ENCODE data around the gene ZNF831. TPM values are rescaled to one million over a fixed set of nuclear protein-coding genes. Genes with fewer than 3 reads are reported as not detected.

ZNF831 gene
- total RNA-seq, 2 experiments from 2014 or later: 10.9 to 11.9 TPM

DNA sequence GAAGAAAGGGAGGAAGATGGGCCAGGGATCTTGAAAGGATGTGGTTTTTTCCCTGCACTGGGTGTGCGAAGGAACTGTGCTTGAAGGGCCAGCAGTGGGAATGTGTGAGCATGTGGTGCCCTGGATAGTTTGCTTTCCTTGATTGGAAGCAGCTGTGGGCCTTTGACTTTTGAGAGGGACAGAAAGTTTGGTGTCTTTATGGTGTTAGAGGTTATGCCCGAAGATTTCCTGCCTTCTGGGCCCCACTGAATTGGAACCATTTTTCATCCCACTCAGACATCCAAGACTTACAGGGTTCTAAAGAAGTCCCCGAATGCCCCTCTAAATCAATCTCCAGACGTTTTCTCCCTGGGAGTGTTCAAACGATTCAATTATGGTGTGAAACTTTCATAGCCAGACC is 113.3 kb downstream of the ZNF831 start:
- H3K4me3 Mint-ChIP-seq: no peak overlapping the region
- intact Hi-C loops (cut with micrococcal nuclease): no loop called here
- TF ChIP-seq, protein P1, sequence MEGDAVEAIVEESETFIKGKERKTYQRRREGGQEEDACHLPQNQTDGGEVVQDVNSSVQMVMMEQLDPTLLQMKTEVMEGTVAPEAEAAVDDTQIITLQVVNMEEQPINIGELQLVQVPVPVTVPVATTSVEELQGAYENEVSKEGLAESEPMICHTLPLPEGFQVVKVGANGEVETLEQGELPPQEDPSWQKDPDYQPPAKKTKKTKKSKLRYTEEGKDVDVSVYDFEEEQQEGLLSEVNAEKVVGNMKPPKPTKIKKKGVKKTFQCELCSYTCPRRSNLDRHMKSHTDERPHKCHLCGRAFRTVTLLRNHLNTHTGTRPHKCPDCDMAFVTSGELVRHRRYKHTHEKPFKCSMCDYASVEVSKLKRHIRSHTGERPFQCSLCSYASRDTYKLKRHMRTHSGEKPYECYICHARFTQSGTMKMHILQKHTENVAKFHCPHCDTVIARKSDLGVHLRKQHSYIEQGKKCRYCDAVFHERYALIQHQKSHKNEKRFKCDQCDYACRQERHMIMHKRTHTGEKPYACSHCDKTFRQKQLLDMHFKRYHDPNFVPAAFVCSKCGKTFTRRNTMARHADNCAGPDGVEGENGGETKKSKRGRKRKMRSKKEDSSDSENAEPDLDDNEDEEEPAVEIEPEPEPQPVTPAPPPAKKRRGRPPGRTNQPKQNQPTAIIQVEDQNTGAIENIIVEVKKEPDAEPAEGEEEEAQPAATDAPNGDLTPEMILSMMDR (IDR thresholded peaks at IDR 0.05): no peak
- ChIA-PET POLR2A (no interaction called here), CTCF (no interaction called here)
- H3K27ac Mint-ChIP-seq: no peak overlapping the region
- ATAC-seq (no peak), DNase-seq (no peak)
- H3K27me3 Mint-ChIP-seq: no peaks in the 10 kb centered on the region
- H3K36me3 Mint-ChIP-seq (ENCODE audit: low read depth): no peaks in the 10 kb centered on the region
- no peaks in the 10 kb centered on the region for H3K9me3 Mint-ChIP-seq
- peaks cover 17% of the 10 kb centered on the region for H3K4me1 Mint-ChIP-seq (ENCODE audit: low read depth)

GRCh38 chr20:59284470-59284869 is 120.8 kb downstream of the ZNF831 start:
- Mint-ChIP-seq H3K27me3 (no peaks in the 10 kb centered on the region), H3K9me3 (no peaks in the 10 kb centered on the region), H3K4me1 (ENCODE audit: low read depth) (no peaks in the 10 kb centered on the region), H3K4me3 (no peak overlapping the region), H3K27ac (no peak overlapping the region), H3K36me3 (ENCODE audit: low read depth) (no peaks in the 10 kb centered on the region)
- POLR2A ChIA-PET: no interaction called here
- intact Hi-C loops (cut with micrococcal nuclease): no loop called here
- no peak for DNase-seq
- TF ChIP-seq, protein P1 (IDR thresholded peaks at IDR 0.05): no peak
- ATAC-seq: no peak
- CTCF ChIA-PET: no interaction called here

- H3K27ac Mint-ChIP-seq: no peak overlapping the region
- no peaks in the 10 kb centered on the region for H3K27me3 Mint-ChIP-seq
- H3K4me3 Mint-ChIP-seq: no peak overlapping the region
- no peaks in the 10 kb centered on the region for H3K36me3 Mint-ChIP-seq (ENCODE audit: low read depth)
- ATAC-seq (no peak), DNase-seq (no peak)
- ChIA-PET CTCF (interaction anchor here (1.3 kb wide), 1 partner anchor 69 kb away, joined by 3 read pairs; no protein-coding TSS in a partner anchor), POLR2A (no interaction called here)
- H3K4me1 Mint-ChIP-seq (ENCODE audit: low read depth): peaks cover 11% of the 10 kb centered on the region
- intact Hi-C loops (cut with micrococcal nuclease): no loop called here
- H3K9me3 Mint-ChIP-seq: no peaks in the 10 kb centered on the region
- TF ChIP-seq, protein P1 (IDR thresholded peaks at IDR 0.05): no peak
Observed at GRCh38 chr20:59289994-59290393, 126.4 kb downstream of the ZNF831 start.

GRCh38 chr20:59291740-59292383 is 128.2 kb downstream of the ZNF831 start:
- intact Hi-C loops (cut with micrococcal nuclease): no loop called here

GRCh38 chr20:59295531-59295930 is 131.9 kb downstream of the ZNF831 start:
- Mint-ChIP-seq H3K4me3 (no peak overlapping the region), H3K36me3 (ENCODE audit: low read depth) (no peaks in the 10 kb centered on the region), H3K9me3 (no peaks in the 10 kb centered on the region), H3K27me3 (peaks cover 17% of the 10 kb centered on the region), H3K27ac (no peak overlapping the region), H3K4me1 (ENCODE audit: low read depth) (peaks cover 11% of the 10 kb centered on the region)
- intact Hi-C loops (cut with micrococcal nuclease): no loop called here
- ATAC-seq (no peak), DNase-seq (no peak)
- CTCF ChIA-PET: no interaction called here
- TF ChIP-seq, protein P1 (IDR thresholded peaks at IDR 0.05): no peak
- POLR2A ChIA-PET: no interaction called here

More at GRCh38 chr20:59291740-59292383, 128.2 kb downstream of the ZNF831 start:
- DNase-seq (no peak), ATAC-seq (no peak)
- POLR2A ChIA-PET: interaction anchor here (0.6 kb wide), 1 partner anchor 394 kb away, joined by 3 read pairs; no protein-coding TSS in a partner anchor
- H3K27ac Mint-ChIP-seq: no peak overlapping the region
- CTCF ChIA-PET: interaction anchor here (0.9 to 1.3 kb wide), 2 partner anchors 9 kb away, joined by 3 read pairs; partner anchors contain the start of gene EDN3
- H3K4me1 Mint-ChIP-seq (ENCODE audit: low read depth): peaks cover 11% of the 10 kb centered on the region
- H3K9me3 Mint-ChIP-seq: no peaks in the 10 kb centered on the region
- peaks cover under 1% of the 10 kb centered on the region for H3K27me3 Mint-ChIP-seq
- H3K4me3 Mint-ChIP-seq: no peak overlapping the region
- TF ChIP-seq, protein P1 (IDR thresholded peaks at IDR 0.05): no peak
- H3K36me3 Mint-ChIP-seq (ENCODE audit: low read depth): no peaks in the 10 kb centered on the region
